GM19099 (cell line): Measurements from ENCODE around the gene NHLH1.

Experiments
- POLR2A ChIP-seq: IDR thresholded peaks from 3 replicates; pipeline ENCODE4 v1.6.1; 2011; ENCODE audit warnings: low read depth; ENCODE audit not compliant: insufficient read length; ENCODE audit errors: extremely low read depth

NHLH1 gene

GRCh38 chr1:160400646-160401486, 34.0 kb downstream of the NHLH1 start:
- no peak for TF ChIP-seq POLR2A

GRCh38 chr1:160401487-160401805, 34.6 kb downstream of the NHLH1 start:
- TF ChIP-seq POLR2A, result no peak

- TF ChIP-seq POLR2A, result no peak
These were observed 35.3 kb downstream of the NHLH1 start for GRCh38 chr1:160402001-160402795.

GRCh38 chr1:160403244-160403643, 36.4 kb downstream of the NHLH1 start:
- no peak for TF ChIP-seq POLR2A

GRCh38 chr1:160404094-160404493, 37.2 kb downstream of the NHLH1 start:
- TF ChIP-seq POLR2A, result no peak

GRCh38 chr1:160405331-160405877, 38.5 kb downstream of the NHLH1 start:
- TF ChIP-seq POLR2A, result no peak

- TF ChIP-seq POLR2A, result no peak
These were observed 39.5 kb downstream of the NHLH1 start for GRCh38 chr1:160406131-160406968.

- TF ChIP-seq POLR2A, result no peak
These were observed 41.2 kb downstream of the NHLH1 start for GRCh38 chr1:160407839-160408801.

- TF ChIP-seq POLR2A, result no peak
These were observed 42.0 kb downstream of the NHLH1 start for GRCh38 chr1:160408864-160409263.

- no peak for TF ChIP-seq POLR2A
These were observed 42.6 kb downstream of the NHLH1 start for GRCh38 chr1:160409486-160409885.

- no peak for TF ChIP-seq POLR2A
These were observed 43.6 kb downstream of the NHLH1 start for GRCh38 chr1:160410406-160411005.

- no peak for TF ChIP-seq POLR2A
These were observed 44.6 kb downstream of the NHLH1 start for GRCh38 chr1:160411271-160412027.

- no peak for TF ChIP-seq POLR2A
These were observed 45.1 kb downstream of the NHLH1 start for GRCh38 chr1:160412028-160412362.
